ENCODE results near the gene ADAMTS3. TPM values are rescaled to one million over a fixed set of nuclear protein-coding genes. Genes with fewer than 3 reads are reported as not detected.

ADAMTS3 gene
- total RNA-seq, 4 donors from 2014 or later, result 0.18 to 0.41 (median 0.23) TPM; not detected in 1

DNA sequence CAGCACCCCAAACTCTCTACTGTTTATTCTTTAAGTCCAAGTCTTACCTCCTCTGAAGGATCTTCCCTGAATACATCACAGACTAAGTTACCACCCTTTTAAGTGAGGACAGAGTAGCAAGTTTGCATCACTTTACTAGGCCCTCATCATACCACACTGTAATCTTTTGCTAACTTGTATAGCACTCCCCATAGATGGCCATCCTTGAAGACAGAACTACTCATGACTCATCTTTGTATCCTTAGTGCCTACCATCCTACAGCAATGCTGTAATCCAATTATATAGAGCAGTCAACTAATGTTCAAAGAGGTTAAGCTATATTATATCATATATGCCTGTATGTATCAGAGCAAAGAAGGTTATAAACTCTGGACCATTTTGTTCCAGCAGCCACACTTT is 101.4 kb downstream of the ADAMTS3 start:
- Histone ChIP-seq H3K27me3 (no peaks in the 10 kb centered on the region), H3K4me3 (no peak overlapping the region), H3K36me3 (no peaks in the 10 kb centered on the region), H3K4me1 (no peaks in the 10 kb centered on the region), H3K27ac (no peak overlapping the region), H3K9me3 (no peaks in the 10 kb centered on the region)
- ATAC-seq (no peak), DNase-seq (no peak)
- TF ChIP-seq POLR2A (IDR thresholded peaks at IDR 0.05), result no peak
- TF ChIP-seq, protein P1, sequence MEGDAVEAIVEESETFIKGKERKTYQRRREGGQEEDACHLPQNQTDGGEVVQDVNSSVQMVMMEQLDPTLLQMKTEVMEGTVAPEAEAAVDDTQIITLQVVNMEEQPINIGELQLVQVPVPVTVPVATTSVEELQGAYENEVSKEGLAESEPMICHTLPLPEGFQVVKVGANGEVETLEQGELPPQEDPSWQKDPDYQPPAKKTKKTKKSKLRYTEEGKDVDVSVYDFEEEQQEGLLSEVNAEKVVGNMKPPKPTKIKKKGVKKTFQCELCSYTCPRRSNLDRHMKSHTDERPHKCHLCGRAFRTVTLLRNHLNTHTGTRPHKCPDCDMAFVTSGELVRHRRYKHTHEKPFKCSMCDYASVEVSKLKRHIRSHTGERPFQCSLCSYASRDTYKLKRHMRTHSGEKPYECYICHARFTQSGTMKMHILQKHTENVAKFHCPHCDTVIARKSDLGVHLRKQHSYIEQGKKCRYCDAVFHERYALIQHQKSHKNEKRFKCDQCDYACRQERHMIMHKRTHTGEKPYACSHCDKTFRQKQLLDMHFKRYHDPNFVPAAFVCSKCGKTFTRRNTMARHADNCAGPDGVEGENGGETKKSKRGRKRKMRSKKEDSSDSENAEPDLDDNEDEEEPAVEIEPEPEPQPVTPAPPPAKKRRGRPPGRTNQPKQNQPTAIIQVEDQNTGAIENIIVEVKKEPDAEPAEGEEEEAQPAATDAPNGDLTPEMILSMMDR (IDR thresholded peaks at IDR 0.05 in 4 of 5, conservative IDR thresholded peaks at IDR 0.05 in 1 of 5), result no peak
- intact Hi-C loops (cut with DNase I; ENCODE audit: low total_unique reads) (loop anchor here (10.0 kb wide), 1 partner anchor 143 kb away; no protein-coding TSS in a partner anchor), in situ Hi-C loops (cut with MboI; ENCODE audit: low sequenced_read_pairs in 4 of 4) (no loop called here)

DNA sequence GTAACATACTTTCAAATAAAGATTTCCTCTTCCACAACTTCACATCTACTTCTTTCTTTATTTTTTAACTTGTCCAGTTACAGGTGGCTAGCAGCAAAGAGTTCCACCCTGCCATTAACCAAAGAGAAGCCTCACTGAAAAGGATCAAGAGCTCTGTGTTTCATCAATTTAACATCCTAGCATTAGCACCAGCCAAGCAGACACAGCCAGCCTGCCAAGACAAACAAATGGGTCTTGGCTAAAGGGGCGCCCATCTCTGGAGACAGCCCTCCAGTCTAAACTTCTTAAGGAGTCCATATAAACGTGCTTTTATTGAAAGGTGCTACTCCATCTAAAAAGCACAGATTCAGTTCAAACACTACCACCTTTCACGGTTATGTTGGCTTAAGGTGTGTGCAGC is 105.3 kb downstream of the ADAMTS3 start:
- ATAC-seq (no peak), DNase-seq (no peak)
- Histone ChIP-seq H3K36me3 (no peaks in the 10 kb centered on the region), H3K9me3 (no peaks in the 10 kb centered on the region), H3K27ac (no peak overlapping the region), H3K4me1 (no peaks in the 10 kb centered on the region), H3K27me3 (no peaks in the 10 kb centered on the region), H3K4me3 (no peak overlapping the region)
- in situ Hi-C loops (cut with MboI; ENCODE audit: low sequenced_read_pairs in 4 of 4) (no loop called here), intact Hi-C loops (cut with DNase I; ENCODE audit: low total_unique reads) (loop anchor here (10.0 kb wide), 1 partner anchor 139 kb away; no protein-coding TSS in a partner anchor)
- TF ChIP-seq, protein P1 (IDR thresholded peaks at IDR 0.05 in 4 of 5, conservative IDR thresholded peaks at IDR 0.05 in 1 of 5), result no peak
- no peak for TF ChIP-seq POLR2A (IDR thresholded peaks at IDR 0.05)

DNA sequence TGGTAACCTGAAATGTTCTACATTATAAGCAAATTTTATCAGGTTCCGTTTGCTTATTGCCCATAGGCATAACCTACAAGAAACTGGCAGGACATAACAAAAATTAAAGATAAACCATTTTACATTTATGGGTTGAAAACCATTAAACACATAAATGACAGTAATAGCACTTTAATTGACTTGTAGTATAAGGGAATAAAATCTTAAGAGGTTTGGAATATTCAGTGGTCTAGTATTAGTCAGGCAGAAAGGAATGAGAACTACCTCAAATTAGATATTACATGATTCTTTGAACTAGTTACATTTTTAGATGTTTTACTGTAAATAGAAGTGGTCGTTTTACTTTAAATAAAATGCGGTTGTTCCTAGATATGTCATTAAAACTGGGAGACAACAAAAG is 111.9 kb downstream of the ADAMTS3 start:
- TF ChIP-seq POLR2A (IDR thresholded peaks at IDR 0.05), result no peak
- TF ChIP-seq, protein P1 (IDR thresholded peaks at IDR 0.05 in 4 of 5, conservative IDR thresholded peaks at IDR 0.05 in 1 of 5), result no peak
- H3K27me3 ChIP-seq, result no peaks in the 10 kb centered on the region
- H3K4me1 ChIP-seq, result no peaks in the 10 kb centered on the region
- no peaks in the 10 kb centered on the region for H3K9me3 ChIP-seq
- in situ Hi-C loops (cut with MboI; ENCODE audit: low sequenced_read_pairs in 4 of 4), result no loop called here
- no peaks in the 10 kb centered on the region for H3K36me3 ChIP-seq
- DNase-seq, result no peak
- no peak for ATAC-seq
- no peak overlapping the region for H3K4me3 ChIP-seq
- no peak overlapping the region for H3K27ac ChIP-seq
- intact Hi-C loops (cut with DNase I; ENCODE audit: low total_unique reads), result no loop called here

DNA sequence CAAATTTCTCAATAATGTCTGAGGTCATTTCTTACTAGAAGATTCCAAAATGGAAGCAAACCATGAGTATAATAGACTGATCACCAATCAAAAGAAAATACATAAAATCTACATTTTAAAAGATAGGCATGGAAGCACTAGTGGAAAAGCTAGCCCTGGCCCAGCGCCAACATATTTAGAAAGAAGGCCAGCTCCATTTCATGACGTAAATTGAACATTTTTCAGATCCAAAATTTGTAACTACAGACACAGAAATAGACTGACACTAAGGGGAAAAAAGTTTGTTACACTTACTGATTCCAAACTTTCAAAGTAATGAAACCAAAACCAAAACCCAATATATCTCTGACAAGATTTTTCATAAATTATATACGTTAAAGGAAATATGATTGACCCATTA is 117.7 kb downstream of the ADAMTS3 start:
- Histone ChIP-seq H3K27ac (no peak overlapping the region), H3K27me3 (no peaks in the 10 kb centered on the region), H3K36me3 (no peaks in the 10 kb centered on the region), H3K4me3 (no peak overlapping the region), H3K9me3 (no peaks in the 10 kb centered on the region), H3K4me1 (no peaks in the 10 kb centered on the region)
- TF ChIP-seq POLR2A (IDR thresholded peaks at IDR 0.05), result no peak
- ATAC-seq, result no peak
- no peak for DNase-seq
- intact Hi-C loops (cut with DNase I; ENCODE audit: low total_unique reads) (no loop called here), in situ Hi-C loops (cut with MboI; ENCODE audit: low sequenced_read_pairs in 4 of 4) (no loop called here)

DNA sequence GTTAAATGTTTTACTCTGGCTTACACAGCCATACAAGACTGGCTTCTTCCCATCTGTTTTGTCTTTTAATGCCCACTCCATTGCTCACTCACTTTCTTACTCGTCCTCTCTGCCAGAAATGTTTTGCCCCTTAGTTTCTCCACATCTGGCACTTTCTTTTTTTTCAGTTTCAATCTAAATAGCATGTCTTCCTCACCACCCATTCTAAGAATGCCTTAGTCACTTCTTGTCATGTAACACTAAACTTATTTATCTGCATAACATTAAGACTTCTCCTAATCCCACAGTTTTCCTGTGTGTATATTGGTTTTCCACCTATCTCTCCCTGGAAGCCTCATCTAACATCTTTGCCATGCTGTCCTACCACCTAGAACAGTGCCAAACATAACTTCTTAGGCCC is 119.3 kb downstream of the ADAMTS3 start:
- ATAC-seq, result no peak
- no peaks in the 10 kb centered on the region for H3K4me1 ChIP-seq
- in situ Hi-C loops (cut with MboI; ENCODE audit: low sequenced_read_pairs in 4 of 4) (no loop called here), intact Hi-C loops (cut with DNase I; ENCODE audit: low total_unique reads) (no loop called here)
- no peak overlapping the region for H3K27ac ChIP-seq
- no peaks in the 10 kb centered on the region for H3K36me3 ChIP-seq
- TF ChIP-seq POLR2A (IDR thresholded peaks at IDR 0.05), result no peak
- TF ChIP-seq, protein P1 (IDR thresholded peaks at IDR 0.05 in 4 of 5, conservative IDR thresholded peaks at IDR 0.05 in 1 of 5), result no peak
- H3K4me3 ChIP-seq, result no peak overlapping the region
- no peaks in the 10 kb centered on the region for H3K27me3 ChIP-seq
- no peaks in the 10 kb centered on the region for H3K9me3 ChIP-seq
- no peak for DNase-seq
